ENCODE measurements around the gene MAP2K1.
A peak's percentile ranks its signal among the peaks of the same experiment; 100 is the strongest.
"Not testable (repeated sequence)": the region's sequence is repeated elsewhere in the genome, so short reads cannot be mapped to it uniquely, and the experiment has no call there.

Gene MAP2K1

GRCh38 chr15:66497502-66498455 is 111.1 kb downstream of the MAP2K1 start, which contains the start of gene SNAPC5:
SNAPC5 (minus strand) TSS chr15:66497762; CDS start chr15:66497731, 31 bp downstream.
- Histone ChIP-seq H3K9me3 (ENCODE audit: control insufficient read depth in 5 of 5, low read length in 5 of 5) (no peaks in the 10 kb centered on the region), H3K27me3 (ENCODE audit: control insufficient read depth in 5 of 5, insufficient read depth in 4 of 5, low read length in 5 of 5) (no peaks in the 10 kb centered on the region), H3K4me3 (ENCODE audit: low read depth in 1 of 5, low read length in 5 of 5) (peak within 1 kb of the TSS; percentile 81 to 98 (median 97)), H3K36me3 (ENCODE audit: control insufficient read depth in 5 of 5, insufficient read depth in 5 of 5, low read length in 5 of 5) (peaks cover 40 to 75% (median 67%) of the 10 kb centered on the region in 5 donors), H3K27ac (ENCODE audit: low read depth, low read length) (peak within 1 kb of the TSS; percentile 93), H3K9ac (ENCODE audit: low read length in 5 of 5) (peak within 1 kb of the TSS; percentile 92 to 99 (median 98)), H3K4me1 (ENCODE audit: control insufficient read depth in 5 of 5, insufficient read depth in 5 of 5, low read length in 5 of 5) (peaks cover 3 to 31% (median 23%) of the 10 kb centered on the region in 5 donors)

DNA sequence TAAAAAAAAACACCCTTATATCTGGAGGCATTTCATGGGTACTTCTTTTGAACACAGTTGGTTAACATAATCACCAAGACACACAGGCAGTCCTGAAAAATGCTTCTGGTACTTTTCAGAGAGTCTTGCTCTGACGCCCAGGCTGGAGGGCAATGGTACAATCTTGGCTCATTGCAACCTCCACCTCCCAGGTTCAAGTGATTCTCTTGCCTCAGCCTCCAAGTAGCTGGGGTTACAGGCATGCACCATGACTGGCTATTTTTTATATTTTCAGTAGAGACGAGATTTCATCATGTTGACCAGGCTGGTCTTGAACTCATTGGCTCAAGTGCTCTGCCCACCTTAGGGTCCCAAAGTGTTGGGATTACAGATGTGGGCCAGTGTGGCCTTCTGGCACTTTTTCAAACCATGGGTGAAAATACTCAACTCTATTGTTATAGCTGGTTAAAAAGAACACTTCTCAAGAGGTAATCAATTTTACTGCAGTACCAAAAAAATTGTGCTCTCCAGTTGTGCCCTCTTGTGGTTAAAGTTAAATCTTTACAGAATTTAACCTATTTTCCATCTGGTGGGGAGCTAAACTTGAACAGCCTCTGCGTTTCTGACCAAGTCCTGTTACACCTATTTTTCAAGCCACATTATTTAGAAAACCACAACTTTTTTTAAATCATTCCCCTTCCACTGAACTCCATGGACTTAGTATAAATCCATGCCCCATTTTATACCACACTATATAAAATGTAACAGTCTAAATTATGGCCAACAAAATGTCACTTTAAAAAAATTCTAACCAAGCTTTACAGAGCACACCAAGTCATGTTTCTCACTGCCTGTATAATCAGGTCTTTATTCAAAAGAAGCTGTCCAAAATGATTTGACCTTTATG is 112.0 kb downstream of the MAP2K1 start:
- H3K4me1 ChIP-seq (ENCODE audit: control insufficient read depth in 5 of 5, insufficient read depth in 5 of 5, low read length in 5 of 5), result peaks cover 6 to 40% (median 32%) of the 10 kb centered on the region in 5 donors
- no peaks in the 10 kb centered on the region for H3K9me3 ChIP-seq (ENCODE audit: control insufficient read depth in 5 of 5, low read length in 5 of 5)
- H3K36me3 ChIP-seq (ENCODE audit: control insufficient read depth in 5 of 5, insufficient read depth in 5 of 5, low read length in 5 of 5), result peaks cover 35 to 70% (median 64%) of the 10 kb centered on the region in 5 donors
- H3K9ac ChIP-seq (ENCODE audit: low read length in 5 of 5), result no peak overlapping the region
- H3K4me3 ChIP-seq (ENCODE audit: low read depth in 1 of 5, low read length in 5 of 5), result no peak overlapping the region
- H3K27me3 ChIP-seq (ENCODE audit: control insufficient read depth in 5 of 5, insufficient read depth in 4 of 5, low read length in 5 of 5), result no peaks in the 10 kb centered on the region
- H3K27ac ChIP-seq (ENCODE audit: low read depth, low read length), result peak overlapping the region; percentile 93

DNA sequence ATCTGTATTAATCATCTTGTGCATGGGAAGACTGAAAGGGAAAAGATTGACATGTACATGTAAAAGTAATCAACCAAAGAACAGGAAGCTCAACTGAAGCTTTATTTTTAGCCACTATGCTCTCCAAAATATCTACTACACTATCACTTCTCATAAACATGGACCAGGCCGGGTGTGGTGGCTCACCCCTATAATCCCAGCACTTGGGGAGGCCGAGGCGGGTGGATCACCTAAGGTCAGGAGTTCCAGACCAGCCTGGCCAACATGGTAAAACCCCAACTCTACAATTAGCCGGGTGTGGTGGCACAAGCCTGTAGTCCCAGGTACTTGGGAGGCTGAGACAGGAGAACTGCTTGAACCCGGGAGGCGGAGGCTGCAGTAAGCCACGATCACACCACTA is 113.6 kb downstream of the MAP2K1 start:
- H3K4me1 ChIP-seq (ENCODE audit: control insufficient read depth in 5 of 5, insufficient read depth in 5 of 5, low read length in 5 of 5), result peaks cover 6 to 41% (median 39%) of the 10 kb centered on the region in 5 donors
- H3K36me3 ChIP-seq (ENCODE audit: control insufficient read depth in 5 of 5, insufficient read depth in 5 of 5, low read length in 5 of 5), result peaks cover 20 to 59% (median 50%) of the 10 kb centered on the region in 5 donors
- not testable (repeated sequence) for H3K27ac ChIP-seq (ENCODE audit: low read depth, low read length)

GRCh38 chr15:66502491-66502890 is 115.8 kb downstream of the MAP2K1 start:
- Histone ChIP-seq H3K4me3 (ENCODE audit: low read depth in 1 of 5, low read length in 5 of 5) (peak overlapping the region in 3 of 5 donors; percentile 29 to 94 (median 82)), H3K36me3 (ENCODE audit: control insufficient read depth in 5 of 5, insufficient read depth in 5 of 5, low read length in 5 of 5) (peaks cover 19 to 54% (median 47%) of the 10 kb centered on the region in 5 donors), H3K9ac (ENCODE audit: low read length in 5 of 5) (peak overlapping the region in 1 of 5 donors; percentile 35), H3K4me1 (ENCODE audit: control insufficient read depth in 5 of 5, insufficient read depth in 5 of 5, low read length in 5 of 5) (peaks cover 2 to 36% (median 35%) of the 10 kb centered on the region in 5 donors), H3K9me3 (ENCODE audit: control insufficient read depth in 5 of 5, low read length in 5 of 5) (no peaks in the 10 kb centered on the region), H3K27ac (ENCODE audit: low read depth, low read length) (peak overlapping the region; percentile 99), H3K27me3 (ENCODE audit: control insufficient read depth in 5 of 5, insufficient read depth in 4 of 5, low read length in 5 of 5) (no peaks in the 10 kb centered on the region)

More for the DNA sequence above, 113.6 kb downstream of the MAP2K1 start:
- H3K9ac ChIP-seq (ENCODE audit: low read length in 5 of 5); H3K27me3 ChIP-seq (ENCODE audit: control insufficient read depth in 5 of 5, insufficient read depth in 4 of 5, low read length in 5 of 5); H3K9me3 ChIP-seq (ENCODE audit: control insufficient read depth in 5 of 5, low read length in 5 of 5); H3K4me3 ChIP-seq (ENCODE audit: low read depth in 1 of 5, low read length in 5 of 5): not testable (repeated sequence)

- not testable (repeated sequence) for H3K27me3 ChIP-seq (ENCODE audit: control insufficient read depth in 5 of 5, insufficient read depth in 4 of 5, low read length in 5 of 5); H3K9me3 ChIP-seq (ENCODE audit: control insufficient read depth in 5 of 5, low read length in 5 of 5)
- Histone ChIP-seq H3K4me1 (ENCODE audit: control insufficient read depth in 5 of 5, insufficient read depth in 5 of 5, low read length in 5 of 5) (peaks cover 2 to 31% (median 30%) of the 10 kb centered on the region in 5 donors), H3K4me3 (ENCODE audit: low read depth in 1 of 5, low read length in 5 of 5) (peak overlapping the region; percentile 82 to 100 (median 94)), H3K36me3 (ENCODE audit: control insufficient read depth in 5 of 5, insufficient read depth in 5 of 5, low read length in 5 of 5) (peaks cover 19 to 50% (median 46%) of the 10 kb centered on the region in 5 donors), H3K27ac (ENCODE audit: low read depth, low read length) (peak overlapping the region; percentile 99), H3K9ac (ENCODE audit: low read length in 5 of 5) (peak overlapping the region; percentile 80 to 100 (median 93))
These were observed 116.4 kb downstream of the MAP2K1 start for GRCh38 chr15:66503041-66503648.

DNA sequence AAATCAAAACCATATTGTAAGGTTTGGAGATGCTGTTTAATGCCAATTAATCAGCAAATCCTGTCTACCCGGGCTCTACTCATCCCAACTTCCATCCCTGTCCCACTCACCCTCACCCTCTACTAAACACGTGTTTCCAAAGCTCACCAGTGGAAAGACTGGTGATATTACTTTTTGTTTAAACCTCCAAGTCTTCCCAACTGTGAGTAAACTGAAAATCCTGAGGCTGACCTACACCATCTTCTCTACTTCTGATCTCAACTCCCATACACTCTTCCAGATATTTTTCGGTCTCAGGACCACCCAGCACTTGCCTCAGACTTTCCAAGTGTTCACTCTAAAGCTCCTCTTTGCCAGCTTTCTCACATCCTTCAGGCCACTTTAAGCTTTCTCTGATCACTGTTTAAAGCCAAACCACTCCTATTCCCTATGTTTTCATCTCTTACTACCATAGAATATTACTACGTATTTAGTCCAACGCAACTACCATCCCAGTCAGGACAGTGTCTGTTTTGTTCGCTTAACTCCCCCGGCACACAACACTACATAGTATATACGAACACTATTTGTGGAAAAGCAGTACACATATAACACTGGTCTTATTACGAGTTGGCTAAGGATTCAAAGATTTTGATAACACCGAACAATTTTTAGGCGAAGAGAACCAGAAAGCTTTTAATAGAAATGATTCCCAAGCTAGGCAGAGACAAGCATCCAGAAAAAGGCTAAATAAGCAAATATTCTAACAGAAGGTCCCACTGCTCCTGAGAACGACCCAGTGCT is 117.3 kb downstream of the MAP2K1 start:
- peak overlapping the region; percentile 80 to 100 (median 93) for H3K9ac ChIP-seq (ENCODE audit: low read length in 5 of 5)
- no peaks in the 10 kb centered on the region for H3K27me3 ChIP-seq (ENCODE audit: control insufficient read depth in 5 of 5, insufficient read depth in 4 of 5, low read length in 5 of 5)
- peak overlapping the region; percentile 99 for H3K27ac ChIP-seq (ENCODE audit: low read depth, low read length)
- H3K9me3 ChIP-seq (ENCODE audit: control insufficient read depth in 5 of 5, low read length in 5 of 5), result no peaks in the 10 kb centered on the region
- H3K4me1 ChIP-seq (ENCODE audit: control insufficient read depth in 5 of 5, insufficient read depth in 5 of 5, low read length in 5 of 5), result peaks cover 2 to 29% (median 25%) of the 10 kb centered on the region in 5 donors
- peak overlapping the region; percentile 82 to 100 (median 94) for H3K4me3 ChIP-seq (ENCODE audit: low read depth in 1 of 5, low read length in 5 of 5)
- H3K36me3 ChIP-seq (ENCODE audit: control insufficient read depth in 5 of 5, insufficient read depth in 5 of 5, low read length in 5 of 5), result peaks cover 19 to 42% (median 41%) of the 10 kb centered on the region in 5 donors

- Histone ChIP-seq H3K4me3 (ENCODE audit: low read depth in 1 of 5, low read length in 5 of 5) (peak within 1 kb of the TSS; percentile 82 to 100 (median 94)), H3K36me3 (ENCODE audit: control insufficient read depth in 5 of 5, insufficient read depth in 5 of 5, low read length in 5 of 5) (peaks cover 19 to 34% (median 33%) of the 10 kb centered on the region in 5 donors), H3K27me3 (ENCODE audit: control insufficient read depth in 5 of 5, insufficient read depth in 4 of 5, low read length in 5 of 5) (no peaks in the 10 kb centered on the region), H3K9ac (ENCODE audit: low read length in 5 of 5) (peak within 1 kb of the TSS; percentile 80 to 100 (median 93)), H3K4me1 (ENCODE audit: control insufficient read depth in 5 of 5, insufficient read depth in 5 of 5, low read length in 5 of 5) (peaks cover 2 to 29% (median 25%) of the 10 kb centered on the region in 5 donors), H3K27ac (ENCODE audit: low read depth, low read length) (peak within 1 kb of the TSS; percentile 99), H3K9me3 (ENCODE audit: control insufficient read depth in 5 of 5, low read length in 5 of 5) (no peaks in the 10 kb centered on the region)
These were observed 118.1 kb downstream of the MAP2K1 start, which contains the start of the genes RPL4 and ZWILCH for GRCh38 chr15:66504563-66505429. RPL4 (minus strand) TSS chr15:66504855; CDS start chr15:66504790, 65 bp downstream. ZWILCH (plus strand) TSS chr15:66505326; CDS start chr15:66505339, 13 bp downstream.

GRCh38 chr15:66505430-66505811 is 118.7 kb downstream of the MAP2K1 start:
- Histone ChIP-seq H3K27ac (ENCODE audit: low read depth, low read length) (peak overlapping the region; percentile 99), H3K4me1 (ENCODE audit: control insufficient read depth in 5 of 5, insufficient read depth in 5 of 5, low read length in 5 of 5) (peaks cover 2 to 29% (median 25%) of the 10 kb centered on the region in 5 donors), H3K4me3 (ENCODE audit: low read depth in 1 of 5, low read length in 5 of 5) (peak overlapping the region; percentile 82 to 100 (median 94)), H3K9ac (ENCODE audit: low read length in 5 of 5) (peak overlapping the region; percentile 80 to 100 (median 93)), H3K9me3 (ENCODE audit: control insufficient read depth in 5 of 5, low read length in 5 of 5) (no peaks in the 10 kb centered on the region), H3K27me3 (ENCODE audit: control insufficient read depth in 5 of 5, insufficient read depth in 4 of 5, low read length in 5 of 5) (no peaks in the 10 kb centered on the region), H3K36me3 (ENCODE audit: control insufficient read depth in 5 of 5, insufficient read depth in 5 of 5, low read length in 5 of 5) (peaks cover 16 to 28% (median 27%) of the 10 kb centered on the region in 5 donors)
